ENCODE measurements around the gene IGLL1.
"Not testable (repeated sequence)": the region's sequence is repeated elsewhere in the genome, so short reads cannot be mapped to it uniquely, and the experiment has no call there.

Gene IGLL1

GRCh38 chr22:23537830-23538695 lies 42.0 kb downstream of the IGLL1 start:
- H3K9ac ChIP-seq (ENCODE audit: low read length); H3K4me1 ChIP-seq (ENCODE audit: control insufficient read depth, insufficient read depth, low read length); H3K4me3 ChIP-seq (ENCODE audit: low read length); H3K9me3 ChIP-seq (ENCODE audit: control insufficient read depth, low read length); DNase-seq (ENCODE audit: low read depth); H3K36me3 ChIP-seq (ENCODE audit: control insufficient read depth, insufficient read depth, low read length, severe bottlenecking): not testable (repeated sequence)
- H3K27me3 ChIP-seq (replicated peaks; ENCODE audit: control insufficient read depth, insufficient read depth, low read length) = peaks cover 28% of the 10 kb centered on the region

- Histone ChIP-seq H3K4me3 (ENCODE audit: low read length) (no peak overlapping the region), H3K9me3 (ENCODE audit: control insufficient read depth, low read length) (no peaks in the 10 kb centered on the region), H3K36me3 (ENCODE audit: control insufficient read depth, insufficient read depth, low read length, severe bottlenecking) (no peaks in the 10 kb centered on the region), H3K27me3 (replicated peaks; ENCODE audit: control insufficient read depth, insufficient read depth, low read length) (peaks cover 31% of the 10 kb centered on the region), H3K4me1 (ENCODE audit: control insufficient read depth, insufficient read depth, low read length) (peaks cover 4% of the 10 kb centered on the region), H3K9ac (ENCODE audit: low read length) (no peak overlapping the region)
- DNase-seq (ENCODE audit: low read depth) = no peak
Measured at GRCh38 chr22:23537416-23537815, 42.7 kb downstream of the IGLL1 start.

GRCh38 chr22:23536821-23537345 lies 43.2 kb downstream of the IGLL1 start:
- Histone ChIP-seq H3K36me3 (ENCODE audit: control insufficient read depth, insufficient read depth, low read length, severe bottlenecking) (no peaks in the 10 kb centered on the region), H3K4me3 (ENCODE audit: low read length) (no peak overlapping the region), H3K9ac (ENCODE audit: low read length) (no peak overlapping the region), H3K9me3 (ENCODE audit: control insufficient read depth, low read length) (no peaks in the 10 kb centered on the region), H3K27me3 (replicated peaks; ENCODE audit: control insufficient read depth, insufficient read depth, low read length) (peaks cover 34% of the 10 kb centered on the region), H3K4me1 (ENCODE audit: control insufficient read depth, insufficient read depth, low read length) (peaks cover 4% of the 10 kb centered on the region)
- no peak for DNase-seq (ENCODE audit: low read depth)

GRCh38 chr22:23535790-23536661 lies 44.1 kb downstream of the IGLL1 start:
- H3K27me3 ChIP-seq (replicated peaks; ENCODE audit: control insufficient read depth, insufficient read depth, low read length) = peaks cover 41% of the 10 kb centered on the region
- H3K9me3 ChIP-seq (ENCODE audit: control insufficient read depth, low read length); DNase-seq (ENCODE audit: low read depth); H3K36me3 ChIP-seq (ENCODE audit: control insufficient read depth, insufficient read depth, low read length, severe bottlenecking); H3K9ac ChIP-seq (ENCODE audit: low read length); H3K4me3 ChIP-seq (ENCODE audit: low read length); H3K4me1 ChIP-seq (ENCODE audit: control insufficient read depth, insufficient read depth, low read length): not testable (repeated sequence)

GRCh38 chr22:23534851-23535717 lies 45.0 kb downstream of the IGLL1 start:
- DNase-seq (ENCODE audit: low read depth) = no peak
- Histone ChIP-seq H3K4me3 (ENCODE audit: low read length) (no peak overlapping the region), H3K27me3 (replicated peaks; ENCODE audit: control insufficient read depth, insufficient read depth, low read length) (peaks cover 49% of the 10 kb centered on the region), H3K4me1 (ENCODE audit: control insufficient read depth, insufficient read depth, low read length) (peaks cover 4% of the 10 kb centered on the region), H3K9ac (ENCODE audit: low read length) (no peak overlapping the region), H3K36me3 (ENCODE audit: control insufficient read depth, insufficient read depth, low read length, severe bottlenecking) (no peaks in the 10 kb centered on the region), H3K9me3 (ENCODE audit: control insufficient read depth, low read length) (no peaks in the 10 kb centered on the region)

GRCh38 chr22:23534201-23534850 lies 45.8 kb downstream of the IGLL1 start:
- no peak overlapping the region for H3K4me3 ChIP-seq (ENCODE audit: low read length)
- no peak overlapping the region for H3K9ac ChIP-seq (ENCODE audit: low read length)
- peaks cover 1% of the 10 kb centered on the region for H3K4me1 ChIP-seq (ENCODE audit: control insufficient read depth, insufficient read depth, low read length)
- no peaks in the 10 kb centered on the region for H3K9me3 ChIP-seq (ENCODE audit: control insufficient read depth, low read length)
- DNase-seq (ENCODE audit: low read depth) = no peak
- H3K27me3 ChIP-seq (replicated peaks; ENCODE audit: control insufficient read depth, insufficient read depth, low read length) = peaks cover 54% of the 10 kb centered on the region
- H3K36me3 ChIP-seq (ENCODE audit: control insufficient read depth, insufficient read depth, low read length, severe bottlenecking) = no peaks in the 10 kb centered on the region

- no peaks in the 10 kb centered on the region for H3K9me3 ChIP-seq (ENCODE audit: control insufficient read depth, low read length)
- H3K27me3 ChIP-seq (replicated peaks; ENCODE audit: control insufficient read depth, insufficient read depth, low read length) = peaks cover 55% of the 10 kb centered on the region
- no peak overlapping the region for H3K4me3 ChIP-seq (ENCODE audit: low read length)
- no peaks in the 10 kb centered on the region for H3K36me3 ChIP-seq (ENCODE audit: control insufficient read depth, insufficient read depth, low read length, severe bottlenecking)
- H3K9ac ChIP-seq (ENCODE audit: low read length) = no peak overlapping the region
- DNase-seq (ENCODE audit: low read depth) = no peak
- H3K4me1 ChIP-seq (ENCODE audit: control insufficient read depth, insufficient read depth, low read length) = no peaks in the 10 kb centered on the region
Measured at GRCh38 chr22:23533771-23534191, 46.3 kb downstream of the IGLL1 start.

GRCh38 chr22:23533328-23533762 lies 46.7 kb downstream of the IGLL1 start:
- H3K9ac ChIP-seq (ENCODE audit: low read length) = no peak overlapping the region
- no peaks in the 10 kb centered on the region for H3K9me3 ChIP-seq (ENCODE audit: control insufficient read depth, low read length)
- H3K36me3 ChIP-seq (ENCODE audit: control insufficient read depth, insufficient read depth, low read length, severe bottlenecking) = no peaks in the 10 kb centered on the region
- peak; percentile 11 for DNase-seq (ENCODE audit: low read depth)
- no peak overlapping the region for H3K4me3 ChIP-seq (ENCODE audit: low read length)
- no peaks in the 10 kb centered on the region for H3K4me1 ChIP-seq (ENCODE audit: control insufficient read depth, insufficient read depth, low read length)
- H3K27me3 ChIP-seq (replicated peaks; ENCODE audit: control insufficient read depth, insufficient read depth, low read length) = peaks cover 54% of the 10 kb centered on the region

- Histone ChIP-seq H3K9ac (ENCODE audit: low read length) (no peak overlapping the region), H3K36me3 (ENCODE audit: control insufficient read depth, insufficient read depth, low read length, severe bottlenecking) (no peaks in the 10 kb centered on the region), H3K4me3 (ENCODE audit: low read length) (no peak overlapping the region), H3K4me1 (ENCODE audit: control insufficient read depth, insufficient read depth, low read length) (no peaks in the 10 kb centered on the region), H3K9me3 (ENCODE audit: control insufficient read depth, low read length) (no peaks in the 10 kb centered on the region), H3K27me3 (replicated peaks; ENCODE audit: control insufficient read depth, insufficient read depth, low read length) (peaks cover 48% of the 10 kb centered on the region)
- DNase-seq (ENCODE audit: low read depth) = no peak
Measured at GRCh38 chr22:23532731-23533130, 47.4 kb downstream of the IGLL1 start.

- Histone ChIP-seq H3K27me3 (replicated peaks; ENCODE audit: control insufficient read depth, insufficient read depth, low read length) (peaks cover 44% of the 10 kb centered on the region), H3K4me1 (ENCODE audit: control insufficient read depth, insufficient read depth, low read length) (no peaks in the 10 kb centered on the region), H3K9ac (ENCODE audit: low read length) (no peak overlapping the region), H3K9me3 (ENCODE audit: control insufficient read depth, low read length) (no peaks in the 10 kb centered on the region), H3K36me3 (ENCODE audit: control insufficient read depth, insufficient read depth, low read length, severe bottlenecking) (no peaks in the 10 kb centered on the region), H3K4me3 (ENCODE audit: low read length) (no peak overlapping the region)
- DNase-seq (ENCODE audit: low read depth) = no peak
Measured at GRCh38 chr22:23531966-23532705, 48.0 kb downstream of the IGLL1 start.

Data from adipocyte (in vitro differentiated cells).